Kidney epithelial cell (primary cell): Measurements from ENCODE around the gene MLANA. TPM values are rescaled to one million over a fixed set of nuclear protein-coding genes. Genes with fewer than 3 reads are reported as not detected.

Experiments
- DNase-seq: peaks from one replicate; pipeline ENCODE4 v3.0.0-alpha.2; 2010; ENCODE audit warnings: low read depth
- H3K27me3 ChIP-seq: 2 replicates; pipeline ENCODE4 v1.6.0; 2011; ENCODE audit warnings: low read length; ENCODE audit not compliant: control insufficient read depth, insufficient read depth
- H3K36me3 ChIP-seq: 2 replicates; pipeline ENCODE4 v1.5.1; 2011; ENCODE audit warnings: low read length; ENCODE audit not compliant: control insufficient read depth, insufficient read depth
- H3K4me3 ChIP-seq: 2 replicates; pipeline ENCODE4 v1.5.1; 2011; ENCODE audit warnings: low read depth, mild to moderate bottlenecking, control low read depth, low read length
- total RNA-seq: library from RNA; depleted of rRNA; stranded (reverse); fragments of >200 nt; gene quantifications from 2 replicates; pipeline ENCODE4 v1.2.3, GENCODE V29; 2015
- TF ChIP-seq, protein P1 (sequence below): IDR thresholded peaks from 2 replicates; pipeline ENCODE4 v1.5.1; 2011; ENCODE audit warnings: mild to moderate bottlenecking, moderate library complexity, low read length, control low read depth, inconsistent platforms; ENCODE audit not compliant: insufficient read depth, poor library complexity, severe bottlenecking

MLANA gene
- total RNA-seq, 1 donor from 2014 or later, result not detected

DNA sequence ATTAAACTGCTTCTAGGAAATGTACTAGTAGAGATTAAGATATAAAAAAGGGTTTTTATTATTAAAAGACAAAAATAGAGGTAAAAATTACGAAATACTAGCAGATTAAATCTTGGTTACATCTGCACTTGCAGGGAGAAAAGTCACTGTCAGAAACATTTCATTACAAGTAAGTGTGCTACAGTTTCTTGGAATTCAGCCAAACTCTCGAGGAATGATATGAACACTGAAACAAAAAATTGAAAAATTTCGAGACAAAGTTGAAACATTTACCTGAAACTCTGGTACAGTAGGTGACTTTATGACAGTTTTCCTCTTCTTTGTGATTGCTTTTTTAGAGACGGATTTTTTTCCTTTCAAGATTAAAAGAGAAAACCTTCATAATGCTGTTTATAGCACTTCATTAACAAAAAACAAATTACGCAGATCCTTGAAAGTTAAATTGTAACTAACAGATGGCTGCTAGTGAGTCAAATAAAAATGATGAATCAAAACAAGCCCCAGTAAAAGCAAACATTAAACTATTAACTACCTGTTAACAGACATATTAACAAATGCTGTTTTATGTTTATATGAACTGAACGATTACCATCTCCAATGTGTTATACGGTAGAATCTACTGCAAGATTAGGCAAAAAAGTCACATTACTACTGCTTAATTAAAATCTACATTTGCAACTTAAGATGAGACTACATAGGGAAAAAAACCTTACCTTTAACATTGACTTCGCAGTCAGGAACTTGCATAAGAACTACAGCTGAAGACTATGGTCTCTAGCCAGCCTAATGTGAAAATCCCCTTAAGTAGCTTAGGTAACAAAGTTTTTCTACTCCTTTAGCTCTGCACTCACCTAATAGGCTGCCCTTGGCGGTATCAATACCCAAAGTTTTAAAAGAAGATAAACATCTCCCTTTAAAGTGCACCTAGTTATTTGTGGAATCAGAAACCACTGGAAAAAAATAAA, 63.3 kb downstream of the MLANA start:
- Histone ChIP-seq H3K4me3 (no peak overlapping the region), H3K27me3 (no peaks in the 10 kb centered on the region), H3K36me3 (no peaks in the 10 kb centered on the region)
- TF ChIP-seq, protein P1, sequence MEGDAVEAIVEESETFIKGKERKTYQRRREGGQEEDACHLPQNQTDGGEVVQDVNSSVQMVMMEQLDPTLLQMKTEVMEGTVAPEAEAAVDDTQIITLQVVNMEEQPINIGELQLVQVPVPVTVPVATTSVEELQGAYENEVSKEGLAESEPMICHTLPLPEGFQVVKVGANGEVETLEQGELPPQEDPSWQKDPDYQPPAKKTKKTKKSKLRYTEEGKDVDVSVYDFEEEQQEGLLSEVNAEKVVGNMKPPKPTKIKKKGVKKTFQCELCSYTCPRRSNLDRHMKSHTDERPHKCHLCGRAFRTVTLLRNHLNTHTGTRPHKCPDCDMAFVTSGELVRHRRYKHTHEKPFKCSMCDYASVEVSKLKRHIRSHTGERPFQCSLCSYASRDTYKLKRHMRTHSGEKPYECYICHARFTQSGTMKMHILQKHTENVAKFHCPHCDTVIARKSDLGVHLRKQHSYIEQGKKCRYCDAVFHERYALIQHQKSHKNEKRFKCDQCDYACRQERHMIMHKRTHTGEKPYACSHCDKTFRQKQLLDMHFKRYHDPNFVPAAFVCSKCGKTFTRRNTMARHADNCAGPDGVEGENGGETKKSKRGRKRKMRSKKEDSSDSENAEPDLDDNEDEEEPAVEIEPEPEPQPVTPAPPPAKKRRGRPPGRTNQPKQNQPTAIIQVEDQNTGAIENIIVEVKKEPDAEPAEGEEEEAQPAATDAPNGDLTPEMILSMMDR, result no peak
- no peak for DNase-seq

DNA sequence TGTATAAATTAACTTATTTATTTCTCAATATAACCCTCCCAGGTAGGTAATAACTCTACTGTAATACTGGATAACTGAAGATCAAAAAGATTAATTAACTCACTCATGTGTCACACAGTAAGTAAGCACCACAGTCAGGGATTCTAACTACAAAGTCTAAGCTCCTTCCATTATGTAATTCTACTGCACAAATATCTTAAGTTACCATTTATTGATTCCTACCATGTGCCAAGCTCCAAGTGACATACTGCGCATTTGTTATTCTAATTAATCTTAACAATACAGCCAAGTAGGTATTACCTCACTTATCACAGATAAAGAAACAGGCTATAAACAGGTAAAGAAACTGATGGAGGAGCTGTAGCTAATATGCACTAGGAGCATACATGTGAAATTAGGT, 66.5 kb downstream of the MLANA start:
- Histone ChIP-seq H3K4me3 (no peak overlapping the region), H3K27me3 (no peaks in the 10 kb centered on the region), H3K36me3 (no peaks in the 10 kb centered on the region)
- DNase-seq, result no peak
- TF ChIP-seq, protein P1, result no peak

DNA sequence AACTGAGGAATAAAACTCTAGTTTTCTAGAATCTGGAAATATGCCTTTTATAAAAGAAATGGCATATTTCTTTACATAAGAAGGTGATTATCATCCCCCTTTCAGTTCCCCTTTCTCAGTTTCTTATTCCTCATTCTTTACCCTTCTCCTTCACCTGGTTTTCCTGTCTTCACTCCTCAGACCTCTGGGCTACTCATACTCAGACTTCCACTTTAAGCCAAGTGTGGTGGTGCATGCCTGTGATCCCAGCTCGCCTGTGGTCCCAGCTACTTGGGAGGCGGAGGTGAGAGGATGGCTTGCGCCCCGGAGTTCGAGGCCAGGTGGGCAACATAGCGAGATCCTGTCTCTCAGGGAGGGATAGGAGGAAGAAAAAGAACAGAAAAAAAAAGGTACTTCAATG, 67.6 kb downstream of the MLANA start:
- no peak for DNase-seq
- TF ChIP-seq, protein P1, result no peak
- H3K27me3 ChIP-seq, result no peaks in the 10 kb centered on the region
- no peaks in the 10 kb centered on the region for H3K36me3 ChIP-seq
- H3K4me3 ChIP-seq, result no peak overlapping the region

Other genes starting within 250 kb of the MLANA start
- gene ERMP1, start 57.8 kb upstream of the MLANA start, total RNA-seq, result 9.4 and 10.2 TPM in 2 replicates
- gene RANBP6, start 124.7 kb downstream of the MLANA start, total RNA-seq, result 21.0 and 24.0 TPM in 2 replicates